H1 (cell line): Measurements from ENCODE around the gene PRKCH. TPM values are rescaled to one million over a fixed set of nuclear protein-coding genes. Genes with fewer than 3 reads are reported as not detected.

Experiments used
- CTCF ChIA-PET: fragments of 300-600 bp; sonication (Branson Sonifier 250); formaldehyde crosslinking; loops from one replicate; lab custom pipeline; 2021; ENCODE audit not compliant: partially characterized antibody; lab: Charles Lee
- POLR2A ChIA-PET: fragments of 300-600 bp; sonication (Branson Sonifier 250); formaldehyde crosslinking; loops from one replicate; lab custom pipeline; 2021; ENCODE audit warnings: inconsistent platforms; ENCODE audit not compliant: partially characterized antibody; lab: Charles Lee
- DNase-seq, 2 experiments: peaks; one replicate each; pipeline versions ENCODE4 v3.0.0 to v3.0.0-alpha.2; 2010 to 2022; ENCODE audit warnings: low spot score in 2 of 2, low read depth in 1 of 2, mixed read lengths in 1 of 2
- FAIRE-seq: peaks from 2 replicates; lab custom pipeline; 2011; peaks lifted over from hg19 to GRCh38; lab: Jason Lieb, UNC
- H2AFZ ChIP-seq: 2 replicates; pipeline ENCODE4 v1.8.1; 2012; ENCODE audit warnings: low read length, inconsistent platforms
- H2AK5ac ChIP-seq: 2 replicates; pipeline ENCODE4 v1.6.1; 2013; ENCODE audit warnings: low read depth, low read length
- H2BK120ac ChIP-seq: replicated peaks from 2 replicates; pipeline ENCODE3; 2013; ENCODE audit warnings: low read depth, low read length, inconsistent platforms
- H2BK12ac ChIP-seq: 2 replicates; pipeline ENCODE4 v1.6.1; 2013; ENCODE audit warnings: low read depth, low read length
- H2BK15ac ChIP-seq: 2 replicates; pipeline ENCODE4 v1.6.1; 2013; ENCODE audit warnings: low read length
- H2BK20ac ChIP-seq: 2 replicates; pipeline ENCODE4 v1.6.1; 2013; ENCODE audit warnings: low read length
- H2BK5ac ChIP-seq: 2 replicates; pipeline ENCODE4 v1.6.1; 2013; ENCODE audit warnings: low read depth, low read length
- H3K14ac ChIP-seq: 2 replicates; pipeline ENCODE4 v1.6.1; 2013; ENCODE audit warnings: inconsistent platforms; ENCODE audit not compliant: insufficient read length
- H3K18ac ChIP-seq: 2 replicates; pipeline ENCODE4 v1.6.1; 2013; ENCODE audit warnings: low read length; ENCODE audit errors: extremely low read depth
- H3K23ac ChIP-seq: 2 replicates; pipeline ENCODE4 v1.6.1; 2013; ENCODE audit warnings: inconsistent platforms; ENCODE audit not compliant: insufficient read length
- H3K23me2 ChIP-seq: 2 replicates; pipeline ENCODE4 v1.6.1; 2013; ENCODE audit warnings: low read depth, low read length
- H3K27ac ChIP-seq: 2 replicates; pipeline ENCODE4 v1.6.1; 2011; ENCODE audit warnings: low read depth, low read length, inconsistent platforms
- H3K27me3 ChIP-seq, 4 experiments: replicated peaks in 1 of 4; 1 replicate in 1 of 4; 2 replicates in 3 of 4; pipeline versions ENCODE4 v1.6.1 to v1.8.1; 2011 to 2013; ENCODE audit warnings: low read length in 3 of 4, mild to moderate bottlenecking in 3 of 4, inconsistent platforms in 2 of 4, mixed read lengths in 2 of 4, moderate library complexity in 1 of 4; ENCODE audit not compliant: control insufficient read depth in 3 of 4, insufficient read depth in 3 of 4; ENCODE audit errors: extremely low read depth in 1 of 4
- H3K36me3 ChIP-seq, 4 experiments: 2 replicates each; pipeline versions ENCODE4 v1.6.1 to v1.8.1; 2011 to 2013; ENCODE audit warnings: mild to moderate bottlenecking in 4 of 4, low read length in 3 of 4, moderate library complexity in 2 of 4, control low read depth in 1 of 4, inconsistent platforms in 1 of 4; ENCODE audit not compliant: insufficient read depth in 4 of 4, control insufficient read depth in 2 of 4
- H3K4ac ChIP-seq: replicated peaks from 2 replicates; pipeline ENCODE3; 2013; ENCODE audit warnings: low read length, low read depth, mixed read lengths, inconsistent platforms; ENCODE audit not compliant: insufficient read length
- H3K4me1 ChIP-seq, 4 experiments: replicated peaks in 1 of 4; 1 replicate in 1 of 4; 2 replicates in 3 of 4; pipeline versions ENCODE4 v1.6.1 to v1.8.1; 2011 to 2013; ENCODE audit warnings: low read length in 3 of 4, inconsistent platforms in 2 of 4, mixed read lengths in 1 of 4; ENCODE audit not compliant: insufficient read depth in 4 of 4, control insufficient read depth in 3 of 4
- H3K4me2 ChIP-seq, 2 experiments: 2 replicates each; pipeline versions ENCODE4 v1.6.1 to v1.8.1; 2011 to 2013; ENCODE audit warnings: low read depth in 2 of 2, low read length in 2 of 2, control low read depth in 1 of 2, inconsistent platforms in 1 of 2, mild to moderate bottlenecking in 1 of 2; ENCODE audit not compliant: insufficient read depth in 1 of 2
- H3K4me3 ChIP-seq, 4 experiments: fragments of 200-600, 300-600 bp in 1 of 4; sonication (generic), shearing (Covaris generic), sonication (Bioruptor Twin) in 1 of 4; 2 replicates each; pipeline versions ENCODE4 v1.5.1 to v1.8.1; 2011 to 2016; ENCODE audit warnings: low read length in 4 of 4, low read depth in 3 of 4, control low read depth in 2 of 4, inconsistent platforms in 2 of 4, mild to moderate bottlenecking in 2 of 4, mixed read lengths in 1 of 4, moderate library complexity in 1 of 4; ENCODE audit not compliant: insufficient read depth in 2 of 4; ENCODE audit errors: extremely low read depth in 1 of 4
- H3K56ac ChIP-seq: replicated peaks from 2 replicates; pipeline ENCODE3; 2013; ENCODE audit warnings: low read depth, mild to moderate bottlenecking, mixed read lengths, low read length, inconsistent platforms; ENCODE audit not compliant: insufficient read length
- H3K79me1 ChIP-seq: 2 replicates; pipeline ENCODE4 v1.6.1; 2013; ENCODE audit warnings: low read depth, low read length, control low read depth
- H3K79me2 ChIP-seq, 2 experiments: 2 replicates each; pipeline versions ENCODE4 v1.6.1 to v1.8.1; 2012 to 2013; ENCODE audit warnings: low read length in 2 of 2, mild to moderate bottlenecking in 2 of 2, inconsistent platforms in 1 of 2; ENCODE audit not compliant: insufficient read depth in 2 of 2, control insufficient read depth in 1 of 2
- H3K9ac ChIP-seq, 4 experiments: replicated peaks in 1 of 4; 1 replicate in 1 of 4; 2 replicates in 3 of 4; pipeline versions ENCODE4 v1.6.1 to v1.8.1; 2011 to 2013; ENCODE audit warnings: low read depth in 3 of 4, low read length in 3 of 4, control low read depth in 2 of 4, mild to moderate bottlenecking in 2 of 4, moderate library complexity in 2 of 4, inconsistent platforms in 1 of 4; ENCODE audit errors: extremely low read depth in 1 of 4
- H3K9me3 ChIP-seq, 2 experiments: 2 replicates each; pipeline versions ENCODE4 v1.6.1 to v1.8.1; 2012 to 2013; ENCODE audit warnings: mild to moderate bottlenecking in 2 of 2, moderate library complexity in 2 of 2, control low read depth in 1 of 2, inconsistent platforms in 1 of 2, low read depth in 1 of 2, low read length in 1 of 2, mixed read lengths in 1 of 2; ENCODE audit not compliant: insufficient read depth in 2 of 2
- H4K20me1 ChIP-seq, 2 experiments: replicated peaks in 1 of 2; 2 replicates each; pipeline versions ENCODE3 to v1.8.1; 2011 to 2013; ENCODE audit warnings: inconsistent platforms in 2 of 2, low read length in 2 of 2, mild to moderate bottlenecking in 1 of 2; ENCODE audit not compliant: insufficient read depth in 2 of 2, control insufficient read depth in 1 of 2
- H4K5ac ChIP-seq: 2 replicates; pipeline ENCODE4 v1.6.1; 2013; ENCODE audit warnings: low read length, low read depth, mixed read lengths, inconsistent platforms; ENCODE audit not compliant: insufficient read length
- H4K8ac ChIP-seq: 2 replicates; pipeline ENCODE4 v1.8.0; 2013; ENCODE audit warnings: mild to moderate bottlenecking, moderate library complexity, low read length, inconsistent platforms; ENCODE audit not compliant: insufficient read depth; ENCODE audit errors: extremely low read depth
- H4K91ac ChIP-seq: replicated peaks from 2 replicates; pipeline ENCODE3; 2013; ENCODE audit warnings: low read length, mixed read lengths, inconsistent platforms; ENCODE audit not compliant: insufficient read length
- ASH2L ChIP-seq: fragments of 200-600, 300-600 bp; sonication (generic); IDR thresholded peaks from one replicate; pipeline ENCODE4 v1.7.1; 2017; ENCODE audit warnings: low read length
- BACH1 ChIP-seq: IDR thresholded peaks from 2 replicates; pipeline ENCODE4 v1.6.1; 2012; ENCODE audit warnings: low read length, improper control_type of control experiment
- CEBPB ChIP-seq: IDR thresholded peaks from 2 replicates; pipeline ENCODE4 v1.6.1; 2012; ENCODE audit warnings: low read depth, low read length
- HDAC2 ChIP-seq, 2 experiments: fragments of 300-600 bp in 1 of 2; sonication (generic) in 1 of 2; IDR thresholded peaks; 2 replicates each; pipeline ENCODE4 v1.6.1; 2011 to 2012; ENCODE audit warnings: low read depth in 2 of 2, low read length in 2 of 2, mild to moderate bottlenecking in 2 of 2, moderate library complexity in 2 of 2, borderline replicate concordance in 1 of 2, inconsistent platforms in 1 of 2
- KDM5A ChIP-seq: fragments of 200-600 bp; IDR thresholded peaks from 2 replicates; pipeline ENCODE4 v1.7.1; 2012; ENCODE audit warnings: mild to moderate bottlenecking, low read length, inconsistent platforms, mixed read lengths
- RFX5 ChIP-seq: IDR thresholded peaks from 2 replicates; pipeline ENCODE4 v1.6.1; 2011; ENCODE audit warnings: low read depth, low read length, improper control_type of control experiment, borderline replicate concordance
- SIN3A ChIP-seq, 2 experiments: IDR thresholded peaks in 1 of 2; conservative IDR thresholded peaks in 1 of 2; 2 replicates each; pipeline ENCODE4 v1.6.1; 2011 to 2012; ENCODE audit warnings: low read length in 2 of 2, improper control_type of control experiment in 1 of 2, low read depth in 1 of 2, mild to moderate bottlenecking in 1 of 2
- SUZ12 ChIP-seq: fragments of 200-600 bp; sonication (generic); IDR thresholded peaks from 2 replicates; pipeline ENCODE4 v1.6.1; 2012; ENCODE audit warnings: mild to moderate bottlenecking, inconsistent platforms, low read length, moderate library complexity, mixed read lengths
- WGBS, 2 experiments: shearing (Covaris generic) in 1 of 2; methylation state at CpG; one replicate each; pipeline versions ENCODE4 v1.1.6 to v1.1.7; 2013 to 2015; ENCODE audit warnings: low lambda C conversion rate in 2 of 2, mixed read lengths in 2 of 2, inconsistent platforms in 1 of 2, low coverage in 1 of 2, missing lambda C conversion rate in 1 of 2; ENCODE audit not compliant: insufficient replicate concordance in 2 of 2, insufficient coverage in 1 of 2, insufficient read length in 1 of 2; ENCODE audit errors: extremely low coverage in 1 of 2, missing lambda C conversion rate in 1 of 2; 5-methylcytosine and 5-hydroxymethylcytosine counted together
- polyA plus RNA-seq, 7 experiments: library from polyadenylated mRNA; depleted of rRNA in 3 of 7; stranded (reverse) in 5 of 7; unstranded in 2 of 7; fragments of >200 nt in 5 of 7; fragments of 200-250 nt in 2 of 7; gene quantifications; 1 replicate in 5 of 7; 2 replicates in 1 of 7; 4 replicates in 1 of 7; pipeline versions ENCODE4 v1.2.1 to v1.2.3, GENCODE V29; 2011 to 2013; ENCODE audit warnings: missing spikeins in 2 of 7, mixed read lengths in 2 of 7
- total RNA-seq: library from RNA; stranded (reverse); fragmentation: NEBNext Ultra II Directional; extraction: Animal tissue kit (Norgen Biotek cat#: 25700); gene quantifications from 2 replicates; pipeline ENCODE4 v1.2.1, GENCODE V29; 2021

Gene PRKCH
- total and polyA plus RNA-seq, 2 of the 8 experiments (the other 6 are each of a cell fraction or from before 2014, with no cell fraction given), result 6.4 to 7.0 TPM

DNA sequence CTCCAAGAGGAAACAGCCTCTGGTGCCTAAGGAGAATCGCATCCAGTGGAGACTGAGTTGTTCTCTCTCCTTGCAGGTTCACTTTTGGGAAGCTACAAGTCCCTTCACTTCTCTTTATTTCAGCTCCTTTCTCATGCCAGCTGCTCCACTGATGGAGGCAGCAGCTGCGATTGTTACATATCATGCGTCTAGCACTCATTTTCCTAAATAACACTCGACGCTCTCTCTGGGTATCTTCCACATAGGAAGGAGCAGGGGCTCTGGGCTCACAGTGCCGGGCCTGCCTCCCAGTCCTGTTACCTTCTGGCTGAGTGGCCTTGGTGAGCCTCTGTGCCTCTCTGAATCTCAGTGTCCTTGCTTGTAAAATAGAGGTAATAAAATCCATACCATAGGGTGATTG is 211.4 kb downstream of the PRKCH start:
- no peaks in the 10 kb centered on the region for H3K36me3 ChIP-seq
- no peaks in the 10 kb centered on the region for H3K27me3 ChIP-seq
- H2BK120ac ChIP-seq, result no peak overlapping the region
- CTCF ChIA-PET, result interaction anchor here (0.7 to 1.0 kb wide), 4 partner anchors 8 to 39 kb away, joined by 3 read pairs; no protein-coding TSS in a partner anchor
- H3K79me1 ChIP-seq, result no peaks in the 10 kb centered on the region
- H4K8ac ChIP-seq, result no peak overlapping the region
- H3K23me2 ChIP-seq, result no peaks in the 10 kb centered on the region
- H3K4me2 ChIP-seq, result no peak overlapping the region
- 70% methylated on average over 6 of the region's 6 CpGs; no CpG with 5 or more reads in 1 of the 2 experiments for WGBS, 2 experiments
- H2AK5ac ChIP-seq, result no peak overlapping the region
- H2BK15ac ChIP-seq, result no peak overlapping the region
- H3K79me2 ChIP-seq, result no peaks in the 10 kb centered on the region
- no peak overlapping the region for H3K4me3 ChIP-seq
- no peak overlapping the region for H3K9ac ChIP-seq
- POLR2A ChIA-PET, result no interaction called here
- peak overlapping the region; percentile 60; the same call in 1 of the 2 replicates for H2BK5ac ChIP-seq
- H4K91ac ChIP-seq, result no peak overlapping the region
- no peak overlapping the region for H4K5ac ChIP-seq
- no peak overlapping the region for H2AFZ ChIP-seq
- no peaks in the 10 kb centered on the region for H3K9me3 ChIP-seq
- H3K23ac ChIP-seq, result no peak overlapping the region
- no peak overlapping the region for H3K14ac ChIP-seq
- no peak overlapping the region for H3K18ac ChIP-seq
- no peak overlapping the region for H3K4ac ChIP-seq
- H3K27ac ChIP-seq, result no peak overlapping the region
- H2BK20ac ChIP-seq, result no peak overlapping the region
- H2BK12ac ChIP-seq, result no peak overlapping the region; the same call in 1 of the 2 replicates
- FAIRE-seq, result no peak
- peaks cover 2 to 7% (median 5%) of the 10 kb centered on the region in 4 experiments; a peak in 5 of 7 replicates for H3K4me1 ChIP-seq
- H4K20me1 ChIP-seq, result no peaks in the 10 kb centered on the region
- no peak overlapping the region for H3K56ac ChIP-seq
- DNase-seq, result no peak
- TF ChIP-seq BACH1, result no peak
- no peak for TF ChIP-seq ASH2L
- TF ChIP-seq CEBPB, result no peak
- TF ChIP-seq KDM5A, result no peak
- no peak for TF ChIP-seq HDAC2 (IDR thresholded peaks at IDR 0.05; ENCODE audit: borderline replicate concordance in 1 of 2, low read depth in 2 of 2, low read length in 2 of 2)
- no peak for TF ChIP-seq SIN3A (conservative IDR thresholded peaks at IDR 0.05 in 1 of 2, IDR thresholded peaks at IDR 0.05 in 1 of 2; ENCODE audit: low read depth in 1 of 2, low read length in 2 of 2)
- no peak for TF ChIP-seq RFX5
- TF ChIP-seq SUZ12, result no peak
